GM12878 (cell line): Measurements from ENCODE around the gene TCEA2. TPM values are rescaled to one million over a fixed set of nuclear protein-coding genes. Genes with fewer than 3 reads are reported as not detected.

Source experiments
- ATAC-seq: fragments of 200-7000 bp; cut with Tn5 transposase; 3 replicates; pipeline ENCODE4 v1.9.1; 2020; ENCODE audit warnings: mild to moderate bottlenecking, moderate library complexity
- BruUV-seq: library from RNA; stranded (reverse); fragments of 400-500 nt; replicated peaks from 2 replicates; lab custom pipeline; 2021; lab: Mats Ljungman, UMichigan
- CTCF ChIA-PET: fragments of 300-600 bp; sonication (Branson Sonifier 250); formaldehyde crosslinking; extraction: SDS; loops from one replicate; lab custom pipeline; 2021; ENCODE audit warnings: inconsistent platforms; lab: Yijun Ruan, JAX
- POLR2A ChIA-PET: fragments of 350-600 bp; formaldehyde crosslinking; extraction: SDS; loops from one replicate; lab custom pipeline; 2021; ENCODE audit warnings: inconsistent platforms; lab: Charles Lee
- RAD21 ChIA-PET: fragments of 300-600 bp; sonication (Branson Sonifier 250); formaldehyde crosslinking; loops from one replicate; lab custom pipeline; 2023; ENCODE audit warnings: antibody characterized with exemption; ENCODE audit not compliant: unreplicated experiment; lab: Charles Lee
- SMC1A ChIA-PET: fragments of 300-600 bp; sonication (Branson Sonifier 250); formaldehyde crosslinking; loops from one replicate; lab custom pipeline; 2023; ENCODE audit not compliant: unreplicated experiment, uncharacterized antibody; lab: Charles Lee
- DNase-seq: peaks from one replicate; pipeline ENCODE4 v3.0.0-alpha.2; 2011; ENCODE audit warnings: low read depth, low spot score
- FAIRE-seq: peaks from 3 replicates; lab custom pipeline; 2011; peaks lifted over from hg19 to GRCh38; lab: Jason Lieb, UNC
- H2AFZ ChIP-seq: 2 replicates; pipeline ENCODE4 v1.6.0; 2011; ENCODE audit warnings: low read depth, low read length, control low read depth; ENCODE audit not compliant: control insufficient read depth
- H3K27ac ChIP-seq: 2 replicates; pipeline ENCODE4 v1.5.1; 2011; ENCODE audit warnings: control low read depth; ENCODE audit not compliant: control insufficient read depth, insufficient read depth
- H3K27me3 ChIP-seq, 2 experiments: replicated peaks in 1 of 2; 2 replicates each; pipeline versions ENCODE4 v1.6.0 to v1.6.1; 2011; ENCODE audit warnings: low read length in 1 of 2; ENCODE audit not compliant: control insufficient read depth in 2 of 2, insufficient read depth in 2 of 2
- H3K36me3 ChIP-seq, 2 experiments: 2 replicates each; pipeline ENCODE4 v1.5.1; 2011; ENCODE audit warnings: low read length in 1 of 2; ENCODE audit not compliant: control insufficient read depth in 2 of 2, insufficient read depth in 2 of 2
- H3K4me1 ChIP-seq: 2 replicates; pipeline ENCODE4 v1.6.1; 2011; ENCODE audit warnings: mild to moderate bottlenecking, low read length, moderate library complexity, mixed read lengths; ENCODE audit not compliant: control insufficient read depth, insufficient read depth
- H3K4me2 ChIP-seq: 2 replicates; pipeline ENCODE4 v1.6.0; 2011; ENCODE audit warnings: control low read depth; ENCODE audit not compliant: control insufficient read depth, insufficient read depth
- H3K4me3 ChIP-seq: fragments of 200-600 bp; sonication (generic); 2 replicates; pipeline ENCODE4 v1.5.1; 2016
- H3K79me2 ChIP-seq: 2 replicates; pipeline ENCODE4 v1.6.0; 2011; ENCODE audit warnings: low read length; ENCODE audit not compliant: control insufficient read depth, insufficient read depth
- H3K9ac ChIP-seq: 2 replicates; pipeline ENCODE4 v1.8.0; 2011; ENCODE audit warnings: low read length, control low read depth, mixed read lengths; ENCODE audit not compliant: control insufficient read depth, insufficient read depth
- H3K9me3 ChIP-seq: replicated peaks from 3 replicates; pipeline ENCODE4 v1.5.1; 2011; ENCODE audit warnings: mild to moderate bottlenecking, low read length; ENCODE audit not compliant: control insufficient read depth, insufficient read depth
- H4K20me1 ChIP-seq: 2 replicates; pipeline ENCODE4 v1.6.0; 2011; ENCODE audit not compliant: control insufficient read depth, insufficient read depth
- IRF4 ChIP-seq: IDR thresholded peaks from 2 replicates; pipeline ENCODE4 v1.6.1; 2011; ENCODE audit warnings: low read depth, low read length
- IRF5 ChIP-seq: fragments of 450-650 bp; IDR thresholded peaks from 2 replicates; pipeline ENCODE4 v1.6.1; 2017; ENCODE audit warnings: borderline replicate concordance
- MTA2 ChIP-seq: fragments of 450-650 bp; IDR thresholded peaks from 2 replicates; pipeline ENCODE4 v1.6.1; 2016; ENCODE audit warnings: low read depth, mild to moderate bottlenecking, moderate library complexity
- NR2F1 ChIP-seq: fragments of 450-650 bp; conservative IDR thresholded peaks from 2 replicates; pipeline ENCODE4 v1.6.1; 2017; ENCODE audit warnings: mild to moderate bottlenecking
- WGBS: methylation state at CpG from one replicate; pipeline ENCODE4 v1.1.6; 2016; ENCODE audit warnings: low lambda C conversion rate; ENCODE audit not compliant: insufficient replicate concordance, insufficient coverage; ENCODE audit errors: missing lambda C conversion rate; 5-methylcytosine and 5-hydroxymethylcytosine counted together
- in situ Hi-C: fragments of 300-500 bp; cut with MboI; formaldehyde crosslinking; loops from 9 replicates; pipeline ENCODE4 v1.14.3; 2018; ENCODE audit warnings: mixed read lengths
- intact Hi-C: fragments of 100-400 bp; cut with micrococcal nuclease; formaldehyde crosslinking; loops from one replicate; pipeline ENCODE4 v1.14.2; 2022; ENCODE audit not compliant: unreplicated experiment
- polyA plus RNA-seq, 11 experiments: library from polyadenylated mRNA; depleted of rRNA in 4 of 11; unstranded in 6 of 11; stranded (reverse) in 5 of 11; fragments of >200 nt; fragmentation: Nextera tagmentation in 4 of 11; fragmentation: Illumina TruSeq in 1 of 11; extraction: Ambion mirVana in 4 of 11; extraction: Trizol in 1 of 11; gene quantifications; 1 replicate in 1 of 11; 2 replicates in 10 of 11; pipeline versions ENCODE4 v1.2.1 to v1.2.3, GENCODE V29; 2011 to 2016; ENCODE audit warnings: inconsistent platforms in 2 of 11, missing spikeins in 2 of 11, low read depth in 1 of 11
- total RNA-seq, 4 experiments: library from RNA; depleted of rRNA in 3 of 4; stranded (reverse); fragments of >200 nt in 3 of 4; fragmentation: Illumina TruSeq in 1 of 4; extraction: Trizol in 1 of 4; gene quantifications; 2 replicates each; pipeline versions ENCODE4 v1.2.1 to v1.2.3, GENCODE V29; 2013 to 2021

The TCEA2 gene
- total and polyA plus RNA-seq, 10 of the 15 experiments (the other 5 are each of a cell fraction or from before 2014, with no cell fraction given) = 3.4 to 42.5 (median 13.3) TPM

GRCh38 chr20:64050261-64051032 is 12.6 kb upstream of the TCEA2 start:
- no peak overlapping the region for H3K4me2 ChIP-seq
- RAD21 ChIA-PET = no interaction called here
- TF ChIP-seq NR2F1 = peak; percentile 22; the same call in 1 of the 2 replicates
- TF ChIP-seq MTA2 = 0 out of 2 replicates have a peak, but pooled peaks have one; percentile 1
- TF ChIP-seq IRF4 = no peak
- no peak for TF ChIP-seq IRF5
- TF ChIP-seq, all 136 proteins: peak for 2
- no TSS peak for BruUV-seq
- ChIA-PET SMC1A (interaction anchor here (0.8 kb wide), 1 partner anchor 135 kb away, joined by 3 read pairs; no protein-coding TSS in a partner anchor), POLR2A (interaction anchor here (0.8 kb wide), 1 partner anchor 15 kb away, joined by 6 read pairs; no protein-coding TSS in a partner anchor), CTCF (interaction anchor here (0.5 to 2.7 kb wide), 3 partner anchors 9 to 144 kb away, joined by 3 to 10 read pairs (median 5); no protein-coding TSS in a partner anchor)
- no peak overlapping the region for H2AFZ ChIP-seq
- no peak overlapping the region for H3K9ac ChIP-seq
- no peaks in the 10 kb centered on the region for H3K36me3 ChIP-seq
- no peak for FAIRE-seq
- intact Hi-C loops (loop anchor here (10.0 kb wide), 1 partner anchor 186 kb away; the partner anchor contains the start of genes ABHD16B and TPD52L2), in situ Hi-C loops (no loop called here)
- H3K4me3 ChIP-seq = no peak overlapping the region
- H3K79me2 ChIP-seq = no peaks in the 10 kb centered on the region
- peaks cover 4 to 14% of the 10 kb centered on the region in 2 experiments; a peak in 3 of 4 replicates for H3K27me3 ChIP-seq
- no peaks in the 10 kb centered on the region for H3K9me3 ChIP-seq
- H4K20me1 ChIP-seq = no peaks in the 10 kb centered on the region
- H3K4me1 ChIP-seq = peaks cover 15% of the 10 kb centered on the region
- no peak overlapping the region for H3K27ac ChIP-seq
- 65% methylated on average over 23 of the region's 23 CpGs for WGBS
- ATAC-seq = peak; percentile 2; the same call in 1 of the 3 replicates
- no peak for DNase-seq
